ENCODE data around the gene MYL2. TPM values are rescaled to one million over a fixed set of nuclear protein-coding genes. Genes with fewer than 3 reads are reported as not detected.

The MYL2 gene
- total RNA-seq, 1 donor from 2014 or later: 140 TPM

Other genes starting within 250 kb of the MYL2 start
- 5.2 TPM for gene HVCN1, start 231.5 kb downstream of the MYL2 start, total RNA-seq
- 103 TPM for gene PPP1CC, start 177.7 kb downstream of the MYL2 start, total RNA-seq
- not detected for gene CCDC63, start 73.6 kb downstream of the MYL2 start, total RNA-seq
- under 0.01 TPM for gene CUX2, start 113.6 kb upstream of the MYL2 start, total RNA-seq